RKO (cell line): Measurements from ENCODE around the gene VPS13C.

ENCODE experiments used
- DNase-seq: peaks from one replicate; pipeline ENCODE4 v3.0.0-alpha.2; 2016; ENCODE audit warnings: low spot score

The VPS13C gene

GRCh38 chr15:61857169-61857829 lies 202.9 kb downstream of the VPS13C start:
- DNase-seq, result no peak

GRCh38 chr15:61856295-61856694 lies 204.0 kb downstream of the VPS13C start:
- no peak for DNase-seq

- DNase-seq, result no peak
These were observed 207.1 kb downstream of the VPS13C start for GRCh38 chr15:61853195-61853594.

- DNase-seq, result no peak
These were observed 208.3 kb downstream of the VPS13C start for GRCh38 chr15:61851955-61852354.

GRCh38 chr15:61849447-61849846 lies 210.8 kb downstream of the VPS13C start:
- no peak for DNase-seq

GRCh38 chr15:61841466-61841865 lies 218.8 kb downstream of the VPS13C start:
- DNase-seq, result no peak

- DNase-seq, result no peak
These were observed 220.2 kb downstream of the VPS13C start for GRCh38 chr15:61840090-61840489.

GRCh38 chr15:61839546-61839945 lies 220.7 kb downstream of the VPS13C start:
- no peak for DNase-seq

GRCh38 chr15:61835496-61836106 lies 224.6 kb downstream of the VPS13C start:
- DNase-seq, result peak; percentile 63

- no peak for DNase-seq
These were observed 225.2 kb downstream of the VPS13C start for GRCh38 chr15:61835029-61835428.

- DNase-seq, result peak; percentile 64
These were observed 226.1 kb downstream of the VPS13C start for GRCh38 chr15:61834076-61834697.

GRCh38 chr15:61832223-61832622 lies 228.0 kb downstream of the VPS13C start:
- no peak for DNase-seq

- DNase-seq, result no peak
These were observed 228.7 kb downstream of the VPS13C start for GRCh38 chr15:61831505-61831921.

GRCh38 chr15:61830536-61831330 lies 229.5 kb downstream of the VPS13C start:
- DNase-seq, result no peak

GRCh38 chr15:61829514-61829889 lies 230.7 kb downstream of the VPS13C start:
- DNase-seq, result no peak

GRCh38 chr15:61828860-61829513 lies 231.3 kb downstream of the VPS13C start:
- DNase-seq, result no peak

- DNase-seq, result no peak
These were observed 232.2 kb downstream of the VPS13C start for GRCh38 chr15:61828008-61828407.

- no peak for DNase-seq
These were observed 233.1 kb downstream of the VPS13C start for GRCh38 chr15:61827131-61827530.

- no peak for DNase-seq
These were observed 236.0 kb downstream of the VPS13C start for GRCh38 chr15:61824291-61824690.

GRCh38 chr15:61822511-61822910 lies 237.7 kb downstream of the VPS13C start:
- no peak for DNase-seq

GRCh38 chr15:61820951-61821350 lies 239.3 kb downstream of the VPS13C start:
- DNase-seq, result no peak

GRCh38 chr15:61820212-61820611 lies 240.0 kb downstream of the VPS13C start:
- DNase-seq, result no peak
